K562 (cell line): Measurements from ENCODE around the gene THADA. TPM values are rescaled to one million over a fixed set of nuclear protein-coding genes. Genes with fewer than 3 reads are reported as not detected.

ENCODE experiments used
- ARID1B ChIP-seq: fragments of 450-650 bp; IDR thresholded peaks from 2 replicates; pipeline ENCODE4 v1.6.1; 2016; ENCODE audit warnings: antibody characterized with exemption, mild to moderate bottlenecking, inconsistent platforms
- GTF2E2 ChIP-seq: fragments of 200-800 bp; sonication (Bioruptor generic); IDR thresholded peaks from 2 replicates; pipeline ENCODE4 v1.6.1; 2016; ENCODE audit warnings: missing genetic modification characterization, missing compliant biosample characterization
- HNRNPK ChIP-seq: fragments of 200-400 bp; formaldehyde crosslinking; IDR thresholded peaks from one replicate; pipeline ENCODE4 v1.6.1; 2018; ENCODE audit warnings: mild to moderate bottlenecking, low read depth, low read length; ENCODE audit not compliant: poor library complexity, severe bottlenecking
- MAFF ChIP-seq: IDR thresholded peaks from 2 replicates; pipeline ENCODE4 v1.6.1; 2012; ENCODE audit warnings: low read length, improper control_type of control experiment
- MXI1 ChIP-seq: IDR thresholded peaks from 2 replicates; pipeline ENCODE4 v1.6.1; 2011; ENCODE audit warnings: low read depth, mild to moderate bottlenecking, improper control_type of control experiment, low read length
- MYC ChIP-seq, 2 experiments: fragments of 250-450 bp in 1 of 2; sonication (Bioruptor Pico) in 1 of 2; IDR thresholded peaks; 2 replicates each; pipeline versions ENCODE4 v1.5.1 to v1.6.1; 2012 to 2021; ENCODE audit warnings: low read depth in 2 of 2, borderline replicate concordance in 1 of 2, improper control_type of control experiment in 1 of 2, low read length in 1 of 2, mild to moderate bottlenecking in 1 of 2, moderate library complexity in 1 of 2
- OTX1 ChIP-seq: fragments of 450-650 bp; formaldehyde crosslinking; IDR thresholded peaks from 2 replicates; pipeline ENCODE4 v1.4.0; 2022; ENCODE audit warnings: mild to moderate bottlenecking
- PHB ChIP-seq: fragments of 250-450 bp; sonication (Bioruptor Pico); IDR thresholded peaks from 2 replicates; pipeline ENCODE4 v1.5.0; 2021
- PHF8 ChIP-seq: fragments of 200-600 bp; sonication (generic); IDR thresholded peaks from 2 replicates; pipeline ENCODE4 v1.6.1; 2012; ENCODE audit warnings: mixed run types, mild to moderate bottlenecking, inconsistent platforms, low read length, moderate library complexity, borderline replicate concordance
- PML ChIP-seq: IDR thresholded peaks from 2 replicates; pipeline ENCODE4 v1.6.1; 2012; ENCODE audit warnings: low read length, inconsistent platforms
- RB1 ChIP-seq: fragments of 450-650 bp; IDR thresholded peaks from 2 replicates; pipeline ENCODE4 v1.6.1; 2017; ENCODE audit warnings: low read depth, mild to moderate bottlenecking
- RBM34 ChIP-seq: fragments of 200-400 bp; formaldehyde crosslinking; IDR thresholded peaks from 2 replicates; pipeline ENCODE4 v1.6.1; 2018; ENCODE audit warnings: low read length, borderline replicate concordance; ENCODE audit not compliant: insufficient read depth
- SIN3A ChIP-seq, 2 experiments: fragments of 150-350 bp in 1 of 2; IDR thresholded peaks; 2 replicates each; pipeline ENCODE4 v1.6.1; 2011 to 2016; ENCODE audit warnings: borderline replicate concordance in 2 of 2, low read depth in 2 of 2, low read length in 2 of 2, mild to moderate bottlenecking in 2 of 2, moderate library complexity in 2 of 2; ENCODE audit not compliant: control insufficient read depth in 1 of 2
- SUPT5H ChIP-seq: fragments of 450-650 bp; IDR thresholded peaks from 2 replicates; pipeline ENCODE4 v1.6.1; 2016
- TCF3 ChIP-seq: sonication (generic); formaldehyde crosslinking; IDR thresholded peaks from 2 replicates; pipeline ENCODE4 v1.4.0; 2020; ENCODE audit warnings: mild to moderate bottlenecking, missing genetic modification reagents
- ZBTB33 ChIP-seq: sonication (generic); formaldehyde crosslinking; IDR thresholded peaks from 2 replicates; pipeline ENCODE4 v1.8.1; 2023; ENCODE audit warnings: mild to moderate bottlenecking, missing genetic modification reagents
- ZC3H4 ChIP-seq: sonication (generic); formaldehyde crosslinking; IDR thresholded peaks from 2 replicates; pipeline ENCODE4 v1.9.0; 2021; ENCODE audit warnings: missing genetic modification reagents, borderline replicate concordance
- ZKSCAN8 ChIP-seq: fragments of 200-800 bp; sonication (Bioruptor generic); IDR thresholded peaks from 2 replicates; pipeline ENCODE4 v1.6.1; 2016; ENCODE audit warnings: missing genetic modification characterization, missing compliant biosample characterization
- ZNF12 ChIP-seq: sonication (generic); formaldehyde crosslinking; IDR thresholded peaks from 2 replicates; pipeline ENCODE4 v1.4.0; 2020; ENCODE audit warnings: mild to moderate bottlenecking, missing genetic modification reagents
- ZNF253 ChIP-seq: fragments of 250-450 bp; sonication (Bioruptor Pico); conservative IDR thresholded peaks from 2 replicates; pipeline ENCODE4 v1.6.1; 2021; ENCODE audit warnings: mild to moderate bottlenecking
- ZNF449 ChIP-seq: fragments of 250-450 bp; sonication (Bioruptor Pico); IDR thresholded peaks from 2 replicates; pipeline ENCODE4 v1.8.0; 2022; ENCODE audit warnings: moderate library complexity, mild to moderate bottlenecking, inconsistent platforms
- ZNF639 ChIP-seq, 2 experiments: fragments of 200-800 bp in 1 of 2; sonication (Bioruptor generic) in 1 of 2; sonication (generic) in 1 of 2; formaldehyde crosslinking in 1 of 2; IDR thresholded peaks in 1 of 2; conservative IDR thresholded peaks in 1 of 2; 2 replicates each; pipeline versions ENCODE4 v1.5.0 to v1.6.1; 2016 to 2020; ENCODE audit warnings: missing compliant biosample characterization in 1 of 2, missing genetic modification characterization in 1 of 2, missing genetic modification reagents in 1 of 2
- polyA plus RNA-seq, 8 experiments: library from polyadenylated mRNA; depleted of rRNA in 4 of 8; stranded (reverse) in 5 of 8; unstranded in 3 of 8; fragments of >200 nt; fragmentation: Nextera tagmentation in 2 of 8; fragmentation: Illumina TruSeq in 1 of 8; extraction: Ambion mirVana in 2 of 8; extraction: Trizol in 1 of 8; gene quantifications; 2 replicates each; pipeline versions ENCODE4 v1.2.1 to v1.2.3, GENCODE V29; 2011 to 2014; ENCODE audit warnings: inconsistent platforms in 1 of 8, missing spikeins in 1 of 8
- total RNA-seq, 7 experiments: library from RNA; depleted of rRNA in 6 of 7; stranded (reverse); fragments of >200 nt in 6 of 7; fragmentation: Illumina TruSeq in 2 of 7; extraction: Trizol in 2 of 7; gene quantifications; 2 replicates each; pipeline versions ENCODE4 v1.2.1 to v1.2.3, GENCODE V29; 2011 to 2021; ENCODE audit warnings: low replicate concordance in 1 of 7

The THADA gene
- total and polyA plus RNA-seq, 9 of the 15 experiments (the other 6 are each of a cell fraction or from before 2014, with no cell fraction given): 17.8 to 34.7 (median 31.9) TPM

GRCh38 chr2:43225788-43226557, 369.9 kb downstream of the THADA start (continued):
- TF ChIP-seq RB1: no peak
- TF ChIP-seq MXI1: peak; percentile 17; the same call in 1 of the 2 replicates
- peak; percentile 33; the same call in 1 of the 2 replicates for TF ChIP-seq ZBTB33 (CRISPR knock-in tag)
- peak in 1 of 2 experiments; percentile 19; a peak in 2 of 4 replicates for TF ChIP-seq SIN3A (IDR thresholded peaks at IDR 0.05; ENCODE audit: borderline replicate concordance in 2 of 2, control insufficient read depth in 1 of 2, low read depth in 2 of 2, low read length in 2 of 2)
- TF ChIP-seq GTF2E2 (tag): peak; percentile 88
- TF ChIP-seq ZNF639 (CRISPR knock-in tag; conservative IDR thresholded peaks at IDR 0.05 in 1 of 2, IDR thresholded peaks at IDR 0.05 in 1 of 2): 0 out of 4 replicates have a peak, but pooled peaks of 1 of the 2 experiments have one; percentile 96
- TF ChIP-seq MAFF: no peak
- no peak for TF ChIP-seq ZNF449
- TF ChIP-seq PHF8: peak; percentile 43; the same call in 1 of the 2 replicates
- TF ChIP-seq OTX1 (CRISPR knock-in tag): 0 out of 2 replicates have a peak, but pooled peaks have one; percentile 53
- TF ChIP-seq ZKSCAN8: no peak
- TF ChIP-seq MYC (IDR thresholded peaks at IDR 0.05; ENCODE audit: low read depth, low read length): peak; percentile 62
- TF ChIP-seq MYC (CRISPR knock-in tag; IDR thresholded peaks at IDR 0.05; ENCODE audit: borderline replicate concordance, low read depth): peak; percentile 57; the same call in 1 of the 2 replicates
- peak; percentile 62 for TF ChIP-seq SUPT5H
- TF ChIP-seq HNRNPK: peak; percentile 9
- TF ChIP-seq PML: peak; percentile 18; the same call in 1 of the 2 replicates
- no peak for TF ChIP-seq ZNF253 (CRISPR knock-in tag)
- no peak for TF ChIP-seq ARID1B
- no peak for TF ChIP-seq RBM34
- TF ChIP-seq PHB (CRISPR knock-in tag): 0 out of 2 replicates have a peak, but pooled peaks have one; percentile 58
- TF ChIP-seq ZNF12: peak; percentile 41; the same call in 1 of the 2 replicates
- TF ChIP-seq TCF3: 0 out of 2 replicates have a peak, but pooled peaks have one; percentile 4
- TF ChIP-seq ZC3H4: peak; percentile 85; the same call in 1 of the 2 replicates
